ENCODE data around the gene UVRAG.

DNA sequence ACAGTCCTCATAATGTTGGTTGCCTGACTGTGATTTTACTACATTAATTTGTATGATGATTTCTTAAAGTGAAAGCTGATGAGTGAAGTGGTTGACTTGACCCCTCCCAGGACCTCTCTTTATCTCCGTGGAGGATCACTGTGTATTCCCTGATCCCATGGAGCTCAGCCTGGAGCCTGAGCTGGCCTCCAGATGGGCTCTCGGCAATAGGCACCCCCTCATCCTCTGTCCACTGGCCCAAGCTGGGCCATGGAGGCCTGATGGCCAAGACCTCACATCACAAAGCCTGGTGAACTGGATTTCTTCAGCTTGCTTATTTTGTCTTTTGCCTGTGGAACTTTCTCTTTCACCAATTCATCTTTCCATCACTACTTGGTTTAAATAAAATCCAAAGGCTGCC, 316.1 kb downstream of the UVRAG start:
- TF ChIP-seq POLR2A (IDR thresholded peaks at IDR 0.05), result no peak
- TF ChIP-seq, protein P1, sequence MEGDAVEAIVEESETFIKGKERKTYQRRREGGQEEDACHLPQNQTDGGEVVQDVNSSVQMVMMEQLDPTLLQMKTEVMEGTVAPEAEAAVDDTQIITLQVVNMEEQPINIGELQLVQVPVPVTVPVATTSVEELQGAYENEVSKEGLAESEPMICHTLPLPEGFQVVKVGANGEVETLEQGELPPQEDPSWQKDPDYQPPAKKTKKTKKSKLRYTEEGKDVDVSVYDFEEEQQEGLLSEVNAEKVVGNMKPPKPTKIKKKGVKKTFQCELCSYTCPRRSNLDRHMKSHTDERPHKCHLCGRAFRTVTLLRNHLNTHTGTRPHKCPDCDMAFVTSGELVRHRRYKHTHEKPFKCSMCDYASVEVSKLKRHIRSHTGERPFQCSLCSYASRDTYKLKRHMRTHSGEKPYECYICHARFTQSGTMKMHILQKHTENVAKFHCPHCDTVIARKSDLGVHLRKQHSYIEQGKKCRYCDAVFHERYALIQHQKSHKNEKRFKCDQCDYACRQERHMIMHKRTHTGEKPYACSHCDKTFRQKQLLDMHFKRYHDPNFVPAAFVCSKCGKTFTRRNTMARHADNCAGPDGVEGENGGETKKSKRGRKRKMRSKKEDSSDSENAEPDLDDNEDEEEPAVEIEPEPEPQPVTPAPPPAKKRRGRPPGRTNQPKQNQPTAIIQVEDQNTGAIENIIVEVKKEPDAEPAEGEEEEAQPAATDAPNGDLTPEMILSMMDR (IDR thresholded peaks at IDR 0.05), result no peak
